LoVo (cell line): ENCODE results near the gene C17orf75.
"Not testable (repeated sequence)": the region's sequence is repeated elsewhere in the genome, so short reads cannot be mapped to it uniquely, and the experiment has no call there.

Source experiments
- DNase-seq: peaks from one replicate; pipeline ENCODE4 v3.0.0-alpha.2; 2016; ENCODE audit warnings: low spot score

Gene C17orf75

GRCh38 chr17:32341857-32342602 is at the start of gene C17orf75:
C17orf75 (minus strand) TSS chr17:32342173; CDS start chr17:32342139, 34 bp downstream.
- peak; percentile 79 for DNase-seq

- DNase-seq: no peak
Measured at GRCh38 chr17:32388613-32389459, 46.9 kb upstream of the C17orf75 start.

GRCh38 chr17:32388128-32388527 is 46.2 kb upstream of the C17orf75 start:
- not testable (repeated sequence) for DNase-seq

- no peak for DNase-seq
Measured at GRCh38 chr17:32386844-32387243, 44.9 kb upstream of the C17orf75 start.

GRCh38 chr17:32385971-32386370 is 44.0 kb upstream of the C17orf75 start:
- no peak for DNase-seq

GRCh38 chr17:32385121-32385520 is 43.1 kb upstream of the C17orf75 start:
- DNase-seq: no peak

- DNase-seq: no peak
Measured at GRCh38 chr17:32383926-32384434, 42.0 kb upstream of the C17orf75 start.

- DNase-seq: no peak
Measured at GRCh38 chr17:32382526-32383223, 40.7 kb upstream of the C17orf75 start.

- no peak for DNase-seq
Measured at GRCh38 chr17:32370426-32370825, 28.5 kb upstream of the C17orf75 start.

GRCh38 chr17:32361270-32361669 is 19.3 kb upstream of the C17orf75 start:
- no peak for DNase-seq

- no peak for DNase-seq
Measured at GRCh38 chr17:32357615-32358014, 15.6 kb upstream of the C17orf75 start.

GRCh38 chr17:32356750-32357149 is 14.8 kb upstream of the C17orf75 start:
- no peak for DNase-seq

- DNase-seq: no peak
Measured at GRCh38 chr17:32356378-32356743, 14.4 kb upstream of the C17orf75 start.

- DNase-seq: no peak
Measured at GRCh38 chr17:32355649-32356377, 13.8 kb upstream of the C17orf75 start.

GRCh38 chr17:32352734-32353133 is 10.8 kb upstream of the C17orf75 start:
- DNase-seq: not testable (repeated sequence)

GRCh38 chr17:32350666-32351418 is 8.9 kb upstream of the C17orf75 start:
- peak; percentile 47 for DNase-seq

- DNase-seq: peak; percentile 98
Measured at GRCh38 chr17:32349854-32350665, 8.1 kb upstream of the C17orf75 start, which contains the start of gene ZNF207. ZNF207 (plus strand) TSS chr17:32350157; CDS start chr17:32350286, 129 bp downstream.

GRCh38 chr17:32349503-32349853 is 7.5 kb upstream of the C17orf75 start:
- DNase-seq: no peak

GRCh38 chr17:32348483-32348800 is 6.5 kb upstream of the C17orf75 start:
- DNase-seq: no peak

GRCh38 chr17:32345951-32346600 is 4.1 kb upstream of the C17orf75 start:
- no peak for DNase-seq
